ENCODE results near the gene PLEK. TPM values are rescaled to one million over a fixed set of nuclear protein-coding genes. Genes with fewer than 3 reads are reported as not detected.
"Not testable (repeated sequence)": the region's sequence is repeated elsewhere in the genome, so short reads cannot be mapped to it uniquely, and the experiment has no call there.

Gene PLEK
- total and polyA plus RNA-seq, 2 donors (not counting 3 experiments of a cell fraction or from before 2014, with no cell fraction given): 0.03 to 0.11 TPM

DNA sequence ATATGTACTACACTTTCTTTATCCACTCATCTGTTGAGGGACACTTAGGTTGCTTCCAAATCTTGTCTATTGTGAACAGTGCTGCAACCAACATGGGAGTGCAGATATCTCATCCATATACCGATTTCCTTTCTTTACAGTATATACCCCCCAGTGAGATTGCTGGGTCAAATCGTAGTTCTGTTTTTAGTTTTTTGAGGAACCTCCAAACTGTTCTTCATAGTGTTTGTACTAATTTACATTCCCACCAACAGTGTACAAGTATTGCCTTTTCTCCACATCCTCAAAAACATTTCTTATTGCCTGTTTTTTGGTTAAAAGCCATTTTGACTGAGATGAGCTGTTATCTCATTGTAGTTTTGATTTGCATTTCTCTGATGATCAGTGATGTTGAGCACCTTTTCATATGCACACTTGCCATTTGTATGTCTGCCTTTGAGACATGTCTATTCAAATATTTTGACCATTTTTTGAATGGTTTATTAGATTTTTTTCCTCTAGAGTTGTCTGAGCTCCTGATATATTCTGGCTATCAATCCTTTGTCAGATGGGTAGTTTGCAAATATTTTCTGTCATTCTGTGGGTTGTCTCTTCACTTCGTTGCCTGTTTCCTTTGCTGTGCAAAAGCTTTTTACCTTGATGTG lies 12.2 kb downstream of the PLEK start:
- intact Hi-C loops (cut with micrococcal nuclease): no loop called here
- no peak for FAIRE-seq

GRCh38 chr2:68378779-68379178 lies 13.7 kb downstream of the PLEK start:
- H3K9ac ChIP-seq (replicated peaks; ENCODE audit: extremely low read depth, insufficient read depth, low read length); H3K27ac ChIP-seq (ENCODE audit: insufficient read depth, low read depth, low read length); BruUV-seq (replicated peaks); H3K79me2 ChIP-seq (ENCODE audit: control insufficient read depth, insufficient read depth, low read length); H3K4me3 ChIP-seq (replicated peaks in 1 of 3; ENCODE audit: insufficient read depth in 1 of 3, low read depth in 1 of 3, low read length in 3 of 3); H3K9me1 ChIP-seq (replicated peaks; ENCODE audit: control insufficient read depth, extremely low read depth, insufficient read depth, low read length); H3K4me2 ChIP-seq (ENCODE audit: insufficient read depth, low read length); POLR2A ChIA-PET; FAIRE-seq; intact Hi-C loops (cut with micrococcal nuclease); CTCF ChIA-PET; H3K4me1 ChIP-seq (ENCODE audit: control insufficient read depth, extremely low read depth, insufficient read depth, low read length); DNase-seq (ENCODE audit: low read depth, low spot score); H4K20me1 ChIP-seq (replicated peaks; ENCODE audit: control insufficient read depth, extremely low read depth, insufficient read depth, low read length); dilution Hi-C loops (cut with MboI; ENCODE audit: extremely low pct_ligation_motif_present, low sequenced_read_pairs); H2AFZ ChIP-seq (ENCODE audit: low read depth, low read length); H3K36me3 ChIP-seq (ENCODE audit: control insufficient read depth in 2 of 2, extremely low read depth in 1 of 2, insufficient read depth in 2 of 2, low read length in 2 of 2); H3K9me3 ChIP-seq (replicated peaks; ENCODE audit: control insufficient read depth, insufficient read depth, low read length): not testable (repeated sequence)
- peaks cover 7 to 32% of the 10 kb centered on the region in 2 experiments for H3K27me3 ChIP-seq (ENCODE audit: control insufficient read depth in 2 of 2, insufficient read depth in 2 of 2, low read length in 2 of 2)

More for the DNA sequence above, 12.2 kb downstream of the PLEK start:
- BruUV-seq (replicated peaks): no TSS peak
- ChIA-PET POLR2A (no interaction called here), CTCF (no interaction called here)
- H3K4me2 ChIP-seq (ENCODE audit: insufficient read depth, low read length): no peak overlapping the region
- H3K9me3 ChIP-seq (replicated peaks; ENCODE audit: control insufficient read depth, insufficient read depth, low read length): no peaks in the 10 kb centered on the region
- no peak overlapping the region for H2AFZ ChIP-seq (ENCODE audit: low read depth, low read length)
- dilution Hi-C loops (cut with MboI; ENCODE audit: extremely low pct_ligation_motif_present, low sequenced_read_pairs): no loop called here
- TF ChIP-seq EZH2 (IDR thresholded peaks at IDR 0.05; ENCODE audit: borderline replicate concordance, low read depth, low read length, severe bottlenecking): no peak
- TF ChIP-seq POLR2A (IDR thresholded peaks at IDR 0.05; ENCODE audit: low read depth, low read length): no peak
- no peak for TF ChIP-seq MYC (IDR thresholded peaks at IDR 0.05; ENCODE audit: low read depth, low read length)
- no peak for TF ChIP-seq MAX (IDR thresholded peaks at IDR 0.05; ENCODE audit: insufficient read depth, insufficient read length)
- TF ChIP-seq FOS (IDR thresholded peaks at IDR 0.05; ENCODE audit: borderline replicate concordance, insufficient read depth, low read length): no peak
- no peak for TF ChIP-seq POLR2AphosphoS5 (IDR thresholded peaks at IDR 0.05; ENCODE audit: insufficient read depth, low read depth, low read length)
- no peak for TF ChIP-seq GATA2 (IDR thresholded peaks at IDR 0.05; ENCODE audit: insufficient read depth, insufficient read length, low read depth, low read length)
- TF ChIP-seq JUN (IDR thresholded peaks at IDR 0.05; ENCODE audit: borderline replicate concordance, insufficient read depth, insufficient read length, low read depth): no peak
- no peak for TF ChIP-seq CTCF (IDR thresholded peaks at IDR 0.05; ENCODE audit: extremely low read depth in 1 of 2, insufficient read depth in 1 of 2, low read depth in 1 of 2, low read length in 2 of 2)
- H3K4me3 ChIP-seq (replicated peaks in 1 of 3; ENCODE audit: insufficient read depth in 1 of 3, low read depth in 1 of 3, low read length in 3 of 3): no peak overlapping the region
- no peak for DNase-seq (ENCODE audit: low read depth, low spot score)
- no peaks in the 10 kb centered on the region for H3K9me1 ChIP-seq (replicated peaks; ENCODE audit: control insufficient read depth, extremely low read depth, insufficient read depth, low read length)
- H3K27ac ChIP-seq (ENCODE audit: insufficient read depth, low read depth, low read length): no peak overlapping the region
- peaks cover 7 to 28% of the 10 kb centered on the region in 2 experiments for H3K27me3 ChIP-seq (ENCODE audit: control insufficient read depth in 2 of 2, insufficient read depth in 2 of 2, low read length in 2 of 2)
- no peaks in the 10 kb centered on the region for H3K79me2 ChIP-seq (ENCODE audit: control insufficient read depth, insufficient read depth, low read length)
- no peaks in the 10 kb centered on the region for H4K20me1 ChIP-seq (replicated peaks; ENCODE audit: control insufficient read depth, extremely low read depth, insufficient read depth, low read length)
- no peaks in the 10 kb centered on the region for H3K36me3 ChIP-seq (ENCODE audit: control insufficient read depth in 2 of 2, extremely low read depth in 1 of 2, insufficient read depth in 2 of 2, low read length in 2 of 2)
- no peak overlapping the region for H3K9ac ChIP-seq (replicated peaks; ENCODE audit: extremely low read depth, insufficient read depth, low read length)
- no peaks in the 10 kb centered on the region for H3K4me1 ChIP-seq (ENCODE audit: control insufficient read depth, extremely low read depth, insufficient read depth, low read length)
